LNCaP clone FGC (cell line): ENCODE results near the gene STARD13.

Experiments used
- DNase-seq: peaks from one replicate; pipeline ENCODE4 v3.0.0-alpha.2; 2011; ENCODE audit warnings: low read depth
- H3K4me3 ChIP-seq: 2 replicates; pipeline ENCODE4 v1.5.1; 2011; ENCODE audit warnings: mild to moderate bottlenecking, low read depth, low read length, control low read depth
- TF ChIP-seq, protein P1 (sequence below): IDR thresholded peaks from 2 replicates; pipeline ENCODE4 v1.5.1; 2012; ENCODE audit warnings: mild to moderate bottlenecking; ENCODE audit not compliant: control insufficient read depth, insufficient read depth; ENCODE audit errors: extremely low read depth

STARD13 gene

GRCh38 chr13:33290421-33290965 lies 4.9 kb upstream of the STARD13 start:
- H3K4me3 ChIP-seq, result no peak overlapping the region
- TF ChIP-seq, protein P1, sequence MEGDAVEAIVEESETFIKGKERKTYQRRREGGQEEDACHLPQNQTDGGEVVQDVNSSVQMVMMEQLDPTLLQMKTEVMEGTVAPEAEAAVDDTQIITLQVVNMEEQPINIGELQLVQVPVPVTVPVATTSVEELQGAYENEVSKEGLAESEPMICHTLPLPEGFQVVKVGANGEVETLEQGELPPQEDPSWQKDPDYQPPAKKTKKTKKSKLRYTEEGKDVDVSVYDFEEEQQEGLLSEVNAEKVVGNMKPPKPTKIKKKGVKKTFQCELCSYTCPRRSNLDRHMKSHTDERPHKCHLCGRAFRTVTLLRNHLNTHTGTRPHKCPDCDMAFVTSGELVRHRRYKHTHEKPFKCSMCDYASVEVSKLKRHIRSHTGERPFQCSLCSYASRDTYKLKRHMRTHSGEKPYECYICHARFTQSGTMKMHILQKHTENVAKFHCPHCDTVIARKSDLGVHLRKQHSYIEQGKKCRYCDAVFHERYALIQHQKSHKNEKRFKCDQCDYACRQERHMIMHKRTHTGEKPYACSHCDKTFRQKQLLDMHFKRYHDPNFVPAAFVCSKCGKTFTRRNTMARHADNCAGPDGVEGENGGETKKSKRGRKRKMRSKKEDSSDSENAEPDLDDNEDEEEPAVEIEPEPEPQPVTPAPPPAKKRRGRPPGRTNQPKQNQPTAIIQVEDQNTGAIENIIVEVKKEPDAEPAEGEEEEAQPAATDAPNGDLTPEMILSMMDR, result no peak
- DNase-seq, result no peak

DNA sequence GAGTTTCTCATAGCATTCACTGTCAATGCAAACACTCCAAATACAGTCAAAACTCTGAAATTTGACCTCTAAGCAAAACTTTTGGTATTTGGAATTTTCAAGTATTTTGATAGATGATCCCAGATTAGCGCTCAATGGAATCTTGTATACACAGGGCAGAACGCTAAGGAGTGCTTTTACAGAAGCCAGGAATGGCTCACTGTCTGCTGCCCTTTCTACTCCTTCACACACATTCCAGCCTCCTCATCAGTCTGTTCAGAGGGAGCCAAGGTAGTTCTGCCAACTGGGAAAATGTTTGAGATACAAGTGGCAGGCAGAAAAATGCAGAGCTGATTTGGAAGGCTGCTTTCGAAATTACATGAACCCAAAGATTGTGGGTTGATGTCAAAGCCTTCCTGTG lies 4.4 kb upstream of the STARD13 start:
- no peak overlapping the region for H3K4me3 ChIP-seq
- DNase-seq, result no peak
- TF ChIP-seq, protein P1, result no peak

DNA sequence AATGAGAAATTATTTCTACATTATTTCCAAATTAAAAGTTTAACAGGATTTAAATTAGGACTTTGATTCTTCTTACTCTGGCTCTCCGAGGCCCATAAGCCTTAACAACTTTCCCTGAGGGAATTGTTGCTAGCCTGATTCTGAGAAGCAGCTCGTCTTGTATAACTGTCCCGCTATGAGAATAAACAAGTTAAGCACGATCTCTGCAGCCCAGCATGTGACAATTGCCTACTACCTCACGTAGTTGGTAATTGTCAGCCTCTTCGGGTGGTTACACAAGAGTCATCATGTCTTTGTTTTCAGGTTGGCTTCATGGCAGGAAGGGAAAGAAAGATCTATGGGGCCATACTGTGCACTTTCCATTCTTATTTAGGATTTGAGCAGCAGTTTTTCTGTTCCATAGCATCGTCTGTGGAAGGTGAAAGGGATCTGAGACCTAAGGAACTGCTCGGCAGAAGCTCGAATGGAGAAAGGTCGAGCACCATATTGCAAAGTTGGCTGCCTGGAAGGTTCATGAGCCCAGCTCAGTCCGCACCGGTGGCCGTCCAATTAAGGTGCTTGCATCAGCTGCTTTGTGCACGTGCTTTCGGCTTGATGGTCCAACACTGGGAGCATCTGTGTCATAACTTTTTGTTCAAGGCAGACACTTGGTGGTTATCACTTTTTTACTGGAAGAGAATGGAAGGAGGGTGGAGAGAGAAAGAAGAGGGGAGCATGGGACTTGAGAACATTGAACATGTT lies 1.8 kb upstream of the STARD13 start:
- H3K4me3 ChIP-seq, result no peak overlapping the region
- DNase-seq, result no peak
- TF ChIP-seq, protein P1, result no peak

DNA sequence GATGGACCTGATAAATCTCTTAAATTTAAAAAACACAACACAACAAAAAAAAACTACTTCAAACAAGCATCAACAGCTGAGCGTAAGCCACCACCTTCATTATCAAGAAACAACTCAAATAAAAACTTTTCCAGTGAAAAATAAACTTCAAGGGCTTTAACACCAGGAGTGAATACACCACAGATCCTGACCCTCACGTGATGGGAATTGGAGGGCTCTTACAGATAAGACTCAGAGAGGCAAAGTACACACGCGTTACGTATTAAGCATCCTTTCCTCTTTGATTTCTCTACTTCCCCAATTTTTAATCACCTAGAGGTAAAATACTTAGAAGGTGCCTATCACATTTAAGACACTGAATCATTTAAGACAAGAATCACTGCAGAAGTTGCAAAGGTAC lies 573 bp upstream of the STARD13 start:
- TF ChIP-seq, protein P1, result no peak
- no peak for DNase-seq
- peak overlapping the region; percentile 70 for H3K4me3 ChIP-seq

DNA sequence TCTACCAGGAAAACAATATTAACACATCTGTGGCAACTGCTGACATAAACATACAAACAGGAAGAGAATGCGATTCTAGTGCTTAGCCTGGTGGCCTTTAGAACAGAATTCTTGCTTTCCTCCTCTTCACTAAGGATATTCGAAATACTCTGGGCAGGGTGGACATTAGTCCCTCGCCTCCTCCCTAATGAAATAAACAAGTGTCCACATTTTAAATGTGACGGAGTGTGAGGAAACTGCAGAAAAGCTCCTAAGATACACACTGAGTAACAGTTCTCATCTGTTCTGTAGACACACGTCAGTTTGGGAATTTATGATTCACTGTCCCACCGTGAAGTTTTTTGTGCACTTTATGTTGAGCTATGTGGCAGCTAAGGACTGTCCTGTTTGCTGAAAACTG lies 639 bp downstream of the STARD13 start:
- DNase-seq, result no peak
- TF ChIP-seq, protein P1, result no peak
- peak overlapping the region; percentile 70 for H3K4me3 ChIP-seq

DNA sequence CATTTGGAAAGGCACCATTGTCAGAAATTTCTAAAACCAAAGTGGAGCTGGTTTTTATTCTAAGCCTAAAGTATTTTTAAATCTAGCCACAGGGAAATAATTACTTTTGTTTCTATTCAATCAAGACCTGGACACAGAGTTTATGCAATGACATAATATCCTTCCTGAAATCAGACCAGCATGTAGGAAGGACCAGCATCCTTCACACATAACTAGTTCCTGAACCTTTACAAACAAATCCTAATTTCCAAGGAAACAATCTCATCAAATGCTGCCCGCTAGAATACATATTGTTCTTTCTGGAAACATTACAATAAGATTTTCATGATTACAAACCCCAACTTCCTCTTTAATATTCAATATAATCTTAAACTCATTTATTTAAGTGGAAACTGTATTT lies 1.5 kb downstream of the STARD13 start:
- H3K4me3 ChIP-seq, result no peak overlapping the region
- TF ChIP-seq, protein P1, result no peak
- no peak for DNase-seq
